Upper lobe of left lung (tissue), 6 donors: ENCODE data around the gene DCPS. TPM values are rescaled to one million over a fixed set of nuclear protein-coding genes. Genes with fewer than 3 reads are reported as not detected.
"Not testable (repeated sequence)": the region's sequence is repeated elsewhere in the genome, so short reads cannot be mapped to it uniquely, and the experiment has no call there.

Source experiments
- ATAC-seq, 2 donors: fragments of 200-7000 bp; cut with Tn5 transposase; one replicate each; pipeline ENCODE4 v1.9.1; 2022; ENCODE audit warnings: mild to moderate bottlenecking in 2 of 2, moderate library complexity in 2 of 2; ENCODE audit not compliant: low FRiP score in 2 of 2
- DNase-seq, 2 donors: peaks; one replicate each; pipeline ENCODE4 v3.0.0-alpha.2; 2019 to 2020
- H3K27ac ChIP-seq, 4 donors: fragments of 200-600 bp; sonication (generic); one replicate each; pipeline ENCODE4 v1.5.1; 2016 to 2019
- H3K27me3 ChIP-seq, 4 donors: fragments of 200-600 bp; sonication (generic); one replicate each; pipeline ENCODE4 v1.5.1; 2017 to 2019
- H3K36me3 ChIP-seq, 4 donors: fragments of 200-600 bp; sonication (generic); one replicate each; pipeline ENCODE4 v1.5.1; 2016 to 2019
- H3K4me1 ChIP-seq, 4 donors: fragments of 200-600 bp; sonication (generic); one replicate each; pipeline ENCODE4 v1.5.1; 2018 to 2019
- H3K4me3 ChIP-seq, 4 donors: fragments of 200-600 bp; sonication (generic); one replicate each; pipeline ENCODE4 v1.5.1; 2017 to 2019; ENCODE audit warnings: mild to moderate bottlenecking in 2 of 4, moderate library complexity in 1 of 4
- H3K9me3 ChIP-seq, 4 donors: fragments of 200-600 bp; sonication (generic); one replicate each; pipeline ENCODE4 v1.5.1; 2018 to 2019
- EP300 ChIP-seq, 4 donors: sonication (generic); formaldehyde crosslinking; IDR thresholded peaks; one replicate each; pipeline ENCODE4 v1.5.1; 2017; ENCODE audit warnings: antibody characterized with exemption in 4 of 4, control low read depth in 2 of 4
- POLR2A ChIP-seq, 4 donors: fragments of 450-650 bp; IDR thresholded peaks; one replicate each; pipeline ENCODE4 v1.5.1; 2016 to 2017; ENCODE audit warnings: antibody characterized with exemption in 4 of 4, mild to moderate bottlenecking in 2 of 4
- POLR2AphosphoS5 ChIP-seq, 2 donors: sonication (generic); formaldehyde crosslinking; IDR thresholded peaks; one replicate each; pipeline ENCODE4 v1.5.1; 2017; ENCODE audit warnings: antibody characterized with exemption in 2 of 2
- WGBS, 2 donors: methylation state at CpG; one replicate each; pipeline ENCODE4 v1.1.5; 2017 to 2018; 5-methylcytosine and 5-hydroxymethylcytosine counted together
- small RNA-seq, 4 donors: library from RNA; depleted of rRNA; stranded (forward); fragments of <200 nt; gene quantifications; one replicate each; pipeline ENCODE3, GENCODE V24; 2016
- total RNA-seq, 6 donors: library from RNA; depleted of rRNA in 4 of 6; stranded (reverse); fragments of >200 nt in 4 of 6; gene quantifications; one replicate each; pipeline versions ENCODE4 v1.1.0 to v1.2.1, GENCODE V29; 2016 to 2021
- TF ChIP-seq, protein P1 (sequence below), 6 experiments: fragments of 450-650 bp in 4 of 6; fragments of 200-600 bp in 2 of 6; sonication (generic) in 2 of 6; IDR thresholded peaks; one replicate each; pipeline ENCODE4 v1.5.1; 2016 to 2019; ENCODE audit warnings: antibody characterized with exemption in 6 of 6
- donor health status: DM: no; HTN: no; CAD: no; lungs with moderate emphysema.
- donor health status: DM: no; HTN: yes; CAD: no; lungs with severe emphysema.

DCPS gene
- total RNA-seq, 6 donors from 2014 or later = 6.3 to 21.4 (median 14.1) TPM

DNA sequence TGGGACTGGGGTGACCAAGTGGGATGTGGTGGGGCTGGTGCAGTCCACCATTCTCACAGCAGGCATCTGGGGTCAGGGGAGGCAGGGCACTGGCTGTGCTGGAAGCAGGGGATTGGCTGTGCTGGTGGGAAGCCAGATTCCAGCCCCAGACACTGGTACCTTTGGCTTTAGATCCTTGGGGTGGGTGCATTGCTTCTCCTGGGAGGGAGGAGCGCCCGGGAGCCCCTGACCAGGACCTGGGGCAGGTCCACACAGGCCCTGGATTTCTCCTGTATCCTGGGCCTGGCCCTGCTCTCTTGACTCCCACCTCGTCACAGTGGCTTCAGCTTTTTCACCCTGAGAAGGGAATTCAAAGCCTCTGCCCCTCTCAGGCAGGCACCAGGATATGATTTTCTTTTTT, 90.2 kb downstream of the DCPS start:
- H3K27me3 ChIP-seq = no peaks in the 10 kb centered on the region
- peaks cover 0 to 16% (median 5%) of the 10 kb centered on the region in 4 donors for H3K4me1 ChIP-seq
- no peak for TF ChIP-seq EP300 (IDR thresholded peaks at IDR 0.05)
- TF ChIP-seq POLR2A (IDR thresholded peaks at IDR 0.05) = no peak
- no peak for TF ChIP-seq POLR2AphosphoS5 (IDR thresholded peaks at IDR 0.05)
- TF ChIP-seq, protein P1, sequence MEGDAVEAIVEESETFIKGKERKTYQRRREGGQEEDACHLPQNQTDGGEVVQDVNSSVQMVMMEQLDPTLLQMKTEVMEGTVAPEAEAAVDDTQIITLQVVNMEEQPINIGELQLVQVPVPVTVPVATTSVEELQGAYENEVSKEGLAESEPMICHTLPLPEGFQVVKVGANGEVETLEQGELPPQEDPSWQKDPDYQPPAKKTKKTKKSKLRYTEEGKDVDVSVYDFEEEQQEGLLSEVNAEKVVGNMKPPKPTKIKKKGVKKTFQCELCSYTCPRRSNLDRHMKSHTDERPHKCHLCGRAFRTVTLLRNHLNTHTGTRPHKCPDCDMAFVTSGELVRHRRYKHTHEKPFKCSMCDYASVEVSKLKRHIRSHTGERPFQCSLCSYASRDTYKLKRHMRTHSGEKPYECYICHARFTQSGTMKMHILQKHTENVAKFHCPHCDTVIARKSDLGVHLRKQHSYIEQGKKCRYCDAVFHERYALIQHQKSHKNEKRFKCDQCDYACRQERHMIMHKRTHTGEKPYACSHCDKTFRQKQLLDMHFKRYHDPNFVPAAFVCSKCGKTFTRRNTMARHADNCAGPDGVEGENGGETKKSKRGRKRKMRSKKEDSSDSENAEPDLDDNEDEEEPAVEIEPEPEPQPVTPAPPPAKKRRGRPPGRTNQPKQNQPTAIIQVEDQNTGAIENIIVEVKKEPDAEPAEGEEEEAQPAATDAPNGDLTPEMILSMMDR (IDR thresholded peaks at IDR 0.05) = no peak
- no peak overlapping the region for H3K4me3 ChIP-seq
- WGBS, 2 donors = 95% methylated on average over 1 to 3 of the region's 3 CpGs
- no peaks in the 10 kb centered on the region for H3K36me3 ChIP-seq
- no peaks in the 10 kb centered on the region for H3K9me3 ChIP-seq
- no peak for ATAC-seq
- H3K27ac ChIP-seq = no peak overlapping the region
- no peak for DNase-seq

DNA sequence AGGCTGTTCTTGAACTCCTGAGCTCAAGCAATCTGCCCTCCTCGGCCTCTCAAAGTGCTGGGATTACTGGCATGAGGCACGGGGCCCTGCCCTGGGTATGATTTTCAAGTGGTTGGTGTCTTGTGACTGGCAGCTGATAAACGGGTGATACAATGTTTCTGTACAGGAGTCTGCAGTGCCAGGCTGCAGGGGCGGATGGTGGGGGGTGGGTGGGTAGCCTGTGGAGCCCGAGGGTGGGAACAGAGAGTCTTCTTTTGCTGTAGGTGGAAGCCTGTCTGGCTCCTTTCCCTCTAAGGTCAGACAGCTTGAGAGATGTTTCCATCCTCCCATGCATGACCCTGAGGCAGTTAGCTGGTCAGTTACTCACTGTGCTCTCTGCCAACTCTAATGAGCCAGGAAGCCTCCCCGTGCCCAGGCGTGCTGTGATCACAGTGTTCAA, 90.8 kb downstream of the DCPS start:
- WGBS, 2 donors = 46 to 70% methylated on average over 4 to 5 of the region's 7 CpGs
- not testable (repeated sequence) for H3K27ac ChIP-seq, H3K4me3 ChIP-seq, DNase-seq, H3K36me3 ChIP-seq, H3K9me3 ChIP-seq, H3K27me3 ChIP-seq
- peak in 1 of 2 donors; percentile 7 for ATAC-seq
- H3K4me1 ChIP-seq = peaks cover 0 to 16% (median 5%) of the 10 kb centered on the region in 4 donors

Small RNA genes lying within 50 kb of the gene (small RNA-seq; reads per million reads assigned to genes)
- 0 reads per million in 4 donors for gene AP001318.3

Other genes starting within 250 kb of the DCPS start
- 10 to 100 TPM in 5 of 6 donors, 1 to 10 TPM in 1; 4.0 to 24.2 (median 13.5) TPM for gene CDON, start 241.2 kb upstream of the DCPS start, total RNA-seq
- gene RPUSD4, start 92.4 kb upstream of the DCPS start, total RNA-seq = 10 to 100 TPM; 13.7 to 32.5 (median 20.5) TPM
- 10 to 100 TPM in 5 of 6 donors, 1 to 10 TPM in 1; 9.2 to 36.7 (median 31.2) TPM for gene FAM118B, start 92.3 kb upstream of the DCPS start, total RNA-seq
- gene SRPRA, start 35.2 kb upstream of the DCPS start, total RNA-seq = 100 to 1,000 TPM in 5 of 6 donors, 10 to 100 TPM in 1; 76.0 to 131 (median 113) TPM
- 10 to 100 TPM; 10.9 to 20.7 (median 17.8) TPM for gene FOXRED1, start 34.9 kb upstream of the DCPS start, total RNA-seq
- 10 to 100 TPM in 4 of 6 donors, 1 to 10 TPM in 2; 9.3 to 14.8 (median 11.6) TPM for gene TIRAP, start 21.0 kb upstream of the DCPS start, total RNA-seq
- gene ST3GAL4, start 51.6 kb downstream of the DCPS start, total RNA-seq = 10 to 100 TPM; 20.6 to 47.9 (median 34.0) TPM